OCI-LY7 (cell line): ENCODE measurements around the gene AK2. TPM values are rescaled to one million over a fixed set of nuclear protein-coding genes. Genes with fewer than 3 reads are reported as not detected.

ENCODE experiments used
- BruUV-seq: library from RNA; stranded (reverse); fragments of 400-500 nt; replicated peaks from 2 replicates; lab custom pipeline; 2021; lab: Mats Ljungman, UMichigan
- CTCF ChIA-PET: fragments of 300-600 bp; sonication (Branson Sonifier 250); formaldehyde crosslinking; loops from one replicate; lab custom pipeline; 2022; ENCODE audit warnings: antibody characterized with exemption; ENCODE audit not compliant: unreplicated experiment; lab: Charles Lee
- POLR2A ChIA-PET: fragments of 300-600 bp; sonication (Branson Sonifier 250); formaldehyde crosslinking; loops from one replicate; lab custom pipeline; 2022; ENCODE audit warnings: antibody characterized with exemption; lab: Charles Lee
- DNase-seq: peaks from one replicate; pipeline ENCODE4 v3.0.0-alpha.2; 2015; ENCODE audit warnings: low spot score
- H2AFZ ChIP-seq: fragments of 200-600 bp; sonication (generic), shearing (Covaris generic); 2 replicates; pipeline ENCODE4 v1.6.1; 2014; ENCODE audit warnings: mild to moderate bottlenecking, antibody characterized with exemption, low read length, moderate library complexity
- H3K27ac ChIP-seq: fragments of 200-600 bp; sonication (generic); 2 replicates; pipeline ENCODE4 v1.5.1; 2014; ENCODE audit warnings: mixed run types, low read depth, mild to moderate bottlenecking, moderate library complexity, low read length, inconsistent platforms; ENCODE audit not compliant: poor library complexity, severe bottlenecking
- H3K36me3 ChIP-seq: fragments of 200-600 bp; sonication (generic); 2 replicates; pipeline ENCODE4 v1.6.1; 2014; ENCODE audit warnings: mild to moderate bottlenecking, antibody characterized with exemption, low read length, moderate library complexity, mixed read lengths; ENCODE audit not compliant: insufficient read depth
- H3K4me1 ChIP-seq: fragments of 200-600 bp; sonication (generic); 2 replicates; pipeline ENCODE4 v1.5.1; 2014; ENCODE audit warnings: mild to moderate bottlenecking, low read length; ENCODE audit not compliant: insufficient read depth, poor library complexity, severe bottlenecking
- H3K4me2 ChIP-seq: fragments of 200-600 bp; sonication (generic); 2 replicates; pipeline ENCODE4 v1.6.1; 2014; ENCODE audit warnings: mild to moderate bottlenecking, low read length
- H3K4me3 ChIP-seq: fragments of 200-600 bp; sonication (generic); 2 replicates; pipeline ENCODE4 v1.5.1; 2014; ENCODE audit warnings: mild to moderate bottlenecking, low read depth, low read length; ENCODE audit not compliant: poor library complexity, severe bottlenecking
- H3K79me2 ChIP-seq: fragments of 200-600 bp; sonication (generic); 2 replicates; pipeline ENCODE4 v1.6.1; 2016; ENCODE audit warnings: low read depth, mild to moderate bottlenecking, low read length, moderate library complexity, mixed read lengths; ENCODE audit not compliant: insufficient read depth
- H3K9me2 ChIP-seq: fragments of 200-600 bp; sonication (generic); 2 replicates; pipeline ENCODE4 v1.6.1; 2016; ENCODE audit warnings: mild to moderate bottlenecking, low read length, mixed read lengths; ENCODE audit not compliant: insufficient read depth
- H3K9me3 ChIP-seq: fragments of 200-600 bp; sonication (generic); 2 replicates; pipeline ENCODE4 v1.6.1; 2014; ENCODE audit warnings: mild to moderate bottlenecking, mixed run types, low read length, mixed read lengths
- H4K20me1 ChIP-seq: fragments of 200-600 bp; sonication (generic); 2 replicates; pipeline ENCODE4 v1.6.1; 2014; ENCODE audit warnings: mild to moderate bottlenecking, antibody characterized with exemption, low read length, moderate library complexity, mixed read lengths; ENCODE audit not compliant: insufficient read depth
- CTCF ChIP-seq: fragments of 200-600 bp; sonication (generic); conservative IDR thresholded peaks from 2 replicates; pipeline ENCODE4 v1.5.1; 2014; ENCODE audit warnings: mild to moderate bottlenecking, antibody characterized with exemption, low read length, moderate library complexity, mixed read lengths
- EZH2phosphoT487 ChIP-seq: fragments of 200-600 bp; sonication (generic); IDR thresholded peaks from 2 replicates; pipeline ENCODE4 v1.6.1; 2018; ENCODE audit warnings: low read depth, borderline replicate concordance, mild to moderate bottlenecking, mixed run types, antibody characterized with exemption, low read length, moderate library complexity, mixed read lengths
- intact Hi-C: fragments of 100-400 bp; cut with micrococcal nuclease; formaldehyde crosslinking; loops from one replicate; pipeline ENCODE4 v1.10.0; 2022; ENCODE audit not compliant: unreplicated experiment
- total RNA-seq, 2 experiments: library from RNA; depleted of rRNA in 1 of 2; stranded (reverse); fragments of >200 nt in 1 of 2; shearing (Covaris generic) in 1 of 2; gene quantifications; 2 replicates each; pipeline ENCODE4 v1.2.3, GENCODE V29; 2014 to 2022

AK2 gene
- total RNA-seq, 2 experiments from 2014 or later = 185 to 298 TPM

- Histone ChIP-seq H3K4me3 (no peak overlapping the region), H2AFZ (no peak overlapping the region), H3K4me2 (no peak overlapping the region), H3K9me2 (no peaks in the 10 kb centered on the region), H3K9me3 (no peaks in the 10 kb centered on the region), H3K4me1 (peaks cover 18% of the 10 kb centered on the region), H3K27ac (no peak overlapping the region), H3K79me2 (no peaks in the 10 kb centered on the region), H3K36me3 (no peaks in the 10 kb centered on the region), H4K20me1 (no peaks in the 10 kb centered on the region)
- TF ChIP-seq EZH2phosphoT487 = no peak
- TF ChIP-seq CTCF = no peak
- POLR2A ChIA-PET = interaction anchor here (0.6 to 1.5 kb wide), 4 partner anchors 17 to 40 kb away, joined by 3 to 5 read pairs (median 4); partner anchors contain the start of gene RNF19B
- DNase-seq = no peak
- BruUV-seq = no TSS peak
- intact Hi-C loops = no loop called here
- CTCF ChIA-PET = no interaction called here
These were observed 51.5 kb downstream of the AK2 start for GRCh38 chr1:32985226-32985625.

- H3K9me2 ChIP-seq = no peaks in the 10 kb centered on the region
- H3K36me3 ChIP-seq = no peaks in the 10 kb centered on the region
- H3K79me2 ChIP-seq = no peaks in the 10 kb centered on the region
- no peaks in the 10 kb centered on the region for H4K20me1 ChIP-seq
- ChIA-PET POLR2A (interaction anchor here (0.6 to 1.5 kb wide), 3 partner anchors 20 to 239 kb away, joined by 3 to 5 read pairs (median 4); partner anchors contain the start of gene RNF19B), CTCF (no interaction called here)
- no peak overlapping the region for H3K4me3 ChIP-seq
- H3K4me2 ChIP-seq = no peak overlapping the region
- no TSS peak for BruUV-seq
- H2AFZ ChIP-seq = no peak overlapping the region
- TF ChIP-seq EZH2phosphoT487 (no peak), CTCF (no peak)
- no peak overlapping the region for H3K27ac ChIP-seq
- no peaks in the 10 kb centered on the region for H3K9me3 ChIP-seq
- intact Hi-C loops = no loop called here
- no peak for DNase-seq
- H3K4me1 ChIP-seq = peaks cover 24% of the 10 kb centered on the region
These were observed 52.1 kb downstream of the AK2 start for GRCh38 chr1:32984455-32985171.

- Histone ChIP-seq H3K9me3 (no peaks in the 10 kb centered on the region), H3K36me3 (no peaks in the 10 kb centered on the region), H3K4me1 (peaks cover 25% of the 10 kb centered on the region), H3K9me2 (no peaks in the 10 kb centered on the region), H2AFZ (no peak overlapping the region), H3K4me3 (no peak overlapping the region), H3K27ac (no peak overlapping the region), H4K20me1 (no peaks in the 10 kb centered on the region), H3K79me2 (no peaks in the 10 kb centered on the region), H3K4me2 (no peak overlapping the region)
- ChIA-PET POLR2A (interaction anchor here (0.6 to 1.5 kb wide), 2 partner anchors 38 to 238 kb away, joined by 3 to 4 read pairs; no protein-coding TSS in a partner anchor), CTCF (no interaction called here)
- intact Hi-C loops = no loop called here
- TF ChIP-seq EZH2phosphoT487 = no peak
- TF ChIP-seq CTCF = no peak
- DNase-seq = no peak
- no TSS peak for BruUV-seq
These were observed 52.6 kb downstream of the AK2 start for GRCh38 chr1:32984090-32984454.
